GM12878 (cell line): ENCODE results near the gene ADARB1. TPM values are rescaled to one million over a fixed set of nuclear protein-coding genes. Genes with fewer than 3 reads are reported as not detected.

Experiments used
- ATAC-seq: fragments of 200-7000 bp; cut with Tn5 transposase; 3 replicates; pipeline ENCODE4 v1.9.1; 2020; ENCODE audit warnings: mild to moderate bottlenecking, moderate library complexity
- BruUV-seq: library from RNA; stranded (reverse); fragments of 400-500 nt; replicated peaks from 2 replicates; lab custom pipeline; 2021; lab: Mats Ljungman, UMichigan
- CTCF ChIA-PET: fragments of 300-600 bp; sonication (Branson Sonifier 250); formaldehyde crosslinking; extraction: SDS; loops from one replicate; lab custom pipeline; 2021; ENCODE audit warnings: inconsistent platforms; lab: Yijun Ruan, JAX
- POLR2A ChIA-PET: fragments of 350-600 bp; formaldehyde crosslinking; extraction: SDS; loops from one replicate; lab custom pipeline; 2021; ENCODE audit warnings: inconsistent platforms; lab: Charles Lee
- RAD21 ChIA-PET: fragments of 300-600 bp; sonication (Branson Sonifier 250); formaldehyde crosslinking; loops from one replicate; lab custom pipeline; 2023; ENCODE audit warnings: antibody characterized with exemption; ENCODE audit not compliant: unreplicated experiment; lab: Charles Lee
- SMC1A ChIA-PET: fragments of 300-600 bp; sonication (Branson Sonifier 250); formaldehyde crosslinking; loops from one replicate; lab custom pipeline; 2023; ENCODE audit not compliant: unreplicated experiment, uncharacterized antibody; lab: Charles Lee
- DNase-seq: peaks from one replicate; pipeline ENCODE4 v3.0.0-alpha.2; 2011; ENCODE audit warnings: low read depth, low spot score
- FAIRE-seq: peaks from 3 replicates; lab custom pipeline; 2011; peaks lifted over from hg19 to GRCh38; lab: Jason Lieb, UNC
- H2AFZ ChIP-seq: 2 replicates; pipeline ENCODE4 v1.6.0; 2011; ENCODE audit warnings: low read depth, low read length, control low read depth; ENCODE audit not compliant: control insufficient read depth
- H3K27ac ChIP-seq: 2 replicates; pipeline ENCODE4 v1.5.1; 2011; ENCODE audit warnings: control low read depth; ENCODE audit not compliant: control insufficient read depth, insufficient read depth
- H3K27me3 ChIP-seq, 2 experiments: replicated peaks in 1 of 2; 2 replicates each; pipeline versions ENCODE4 v1.6.0 to v1.6.1; 2011; ENCODE audit warnings: low read length in 1 of 2; ENCODE audit not compliant: control insufficient read depth in 2 of 2, insufficient read depth in 2 of 2
- H3K36me3 ChIP-seq, 2 experiments: 2 replicates each; pipeline ENCODE4 v1.5.1; 2011; ENCODE audit warnings: low read length in 1 of 2; ENCODE audit not compliant: control insufficient read depth in 2 of 2, insufficient read depth in 2 of 2
- H3K4me1 ChIP-seq: 2 replicates; pipeline ENCODE4 v1.6.1; 2011; ENCODE audit warnings: mild to moderate bottlenecking, low read length, moderate library complexity, mixed read lengths; ENCODE audit not compliant: control insufficient read depth, insufficient read depth
- H3K4me2 ChIP-seq: 2 replicates; pipeline ENCODE4 v1.6.0; 2011; ENCODE audit warnings: control low read depth; ENCODE audit not compliant: control insufficient read depth, insufficient read depth
- H3K4me3 ChIP-seq: fragments of 200-600 bp; sonication (generic); 2 replicates; pipeline ENCODE4 v1.5.1; 2016
- H3K79me2 ChIP-seq: 2 replicates; pipeline ENCODE4 v1.6.0; 2011; ENCODE audit warnings: low read length; ENCODE audit not compliant: control insufficient read depth, insufficient read depth
- H3K9ac ChIP-seq: 2 replicates; pipeline ENCODE4 v1.8.0; 2011; ENCODE audit warnings: low read length, control low read depth, mixed read lengths; ENCODE audit not compliant: control insufficient read depth, insufficient read depth
- H3K9me3 ChIP-seq: replicated peaks from 3 replicates; pipeline ENCODE4 v1.5.1; 2011; ENCODE audit warnings: mild to moderate bottlenecking, low read length; ENCODE audit not compliant: control insufficient read depth, insufficient read depth
- H4K20me1 ChIP-seq: 2 replicates; pipeline ENCODE4 v1.6.0; 2011; ENCODE audit not compliant: control insufficient read depth, insufficient read depth
- BRCA1 ChIP-seq: IDR thresholded peaks from 2 replicates; pipeline ENCODE4 v1.6.1; 2011; ENCODE audit warnings: low read depth, low read length, improper control_type of control experiment
- CEBPB ChIP-seq, 2 experiments: fragments of 150-350 bp in 1 of 2; IDR thresholded peaks; 2 replicates each; pipeline ENCODE4 v1.6.1; 2012 to 2014; ENCODE audit warnings: low read depth in 2 of 2, low read length in 2 of 2, borderline replicate concordance in 1 of 2, inconsistent platforms in 1 of 2
- EED ChIP-seq: sonication (generic); IDR thresholded peaks from 2 replicates; pipeline ENCODE4 v1.6.1; 2016; ENCODE audit warnings: antibody characterized with exemption, low read depth
- FOXK2 ChIP-seq: fragments of 450-650 bp; IDR thresholded peaks from 2 replicates; pipeline ENCODE4 v1.6.1; 2017; ENCODE audit warnings: mild to moderate bottlenecking, moderate library complexity
- HDAC2 ChIP-seq: fragments of 200-600 bp; sonication (generic); IDR thresholded peaks from 2 replicates; pipeline ENCODE4 v1.6.1; 2017
- HDGF ChIP-seq: fragments of 450-650 bp; IDR thresholded peaks from 2 replicates; pipeline ENCODE4 v1.6.1; 2016; ENCODE audit warnings: antibody characterized with exemption
- KDM1A ChIP-seq: fragments of 200-600 bp; sonication (generic); IDR thresholded peaks from 2 replicates; pipeline ENCODE4 v1.6.1; 2016; ENCODE audit warnings: borderline replicate concordance
- MEF2B ChIP-seq: fragments of 450-650 bp; IDR thresholded peaks from 2 replicates; pipeline ENCODE4 v1.6.1; 2018; ENCODE audit warnings: mild to moderate bottlenecking, moderate library complexity; ENCODE audit not compliant: partially characterized antibody, poor library complexity, severe bottlenecking
- NBN ChIP-seq: fragments of 450-650 bp; IDR thresholded peaks from 2 replicates; pipeline ENCODE4 v1.6.1; 2016
- NFYA ChIP-seq: IDR thresholded peaks from 2 replicates; pipeline ENCODE4 v1.6.1; 2011; ENCODE audit warnings: low read depth, mild to moderate bottlenecking, low read length, improper control_type of control experiment, borderline replicate concordance
- NRF1 ChIP-seq: conservative IDR thresholded peaks from 2 replicates; pipeline ENCODE4 v1.6.1; 2011; ENCODE audit warnings: mild to moderate bottlenecking, low read depth, low read length, improper control_type of control experiment
- POLR2AphosphoS5 ChIP-seq: IDR thresholded peaks from 2 replicates; pipeline ENCODE4 v1.6.1; 2011; ENCODE audit warnings: mild to moderate bottlenecking, low read length, inconsistent platforms
- RAD51 ChIP-seq: fragments of 450-650 bp; IDR thresholded peaks from 2 replicates; pipeline ENCODE4 v1.6.1; 2016; ENCODE audit warnings: moderate library complexity, mild to moderate bottlenecking, inconsistent platforms
- RUNX3 ChIP-seq: IDR thresholded peaks from 2 replicates; pipeline ENCODE4 v1.6.1; 2012; ENCODE audit warnings: low read length, inconsistent platforms
- SMC3 ChIP-seq: IDR thresholded peaks from 2 replicates; pipeline ENCODE4 v1.6.1; 2011; ENCODE audit warnings: low read length, improper control_type of control experiment, borderline replicate concordance
- SREBF1 ChIP-seq: IDR thresholded peaks from 2 replicates; pipeline ENCODE4 v1.6.1; 2012; ENCODE audit warnings: mild to moderate bottlenecking, low read length
- TARDBP ChIP-seq: IDR thresholded peaks from 2 replicates; pipeline ENCODE4 v1.6.1; 2016; ENCODE audit warnings: borderline replicate concordance
- YBX1 ChIP-seq: fragments of 450-650 bp; IDR thresholded peaks from 2 replicates; pipeline ENCODE4 v1.6.1; 2016; ENCODE audit warnings: antibody characterized with exemption
- ZNF384 ChIP-seq: IDR thresholded peaks from 2 replicates; pipeline ENCODE4 v1.6.1; 2012; ENCODE audit warnings: low read depth, mild to moderate bottlenecking, low read length, improper control_type of control experiment, borderline replicate concordance
- WGBS: methylation state at CpG from one replicate; pipeline ENCODE4 v1.1.6; 2016; ENCODE audit warnings: low lambda C conversion rate; ENCODE audit not compliant: insufficient replicate concordance, insufficient coverage; ENCODE audit errors: missing lambda C conversion rate; 5-methylcytosine and 5-hydroxymethylcytosine counted together
- in situ Hi-C: fragments of 300-500 bp; cut with MboI; formaldehyde crosslinking; loops from 9 replicates; pipeline ENCODE4 v1.14.3; 2018; ENCODE audit warnings: mixed read lengths
- intact Hi-C: fragments of 100-400 bp; cut with micrococcal nuclease; formaldehyde crosslinking; loops from one replicate; pipeline ENCODE4 v1.14.2; 2022; ENCODE audit not compliant: unreplicated experiment
- polyA plus RNA-seq, 11 experiments: library from polyadenylated mRNA; depleted of rRNA in 4 of 11; unstranded in 6 of 11; stranded (reverse) in 5 of 11; fragments of >200 nt; fragmentation: Nextera tagmentation in 4 of 11; fragmentation: Illumina TruSeq in 1 of 11; extraction: Ambion mirVana in 4 of 11; extraction: Trizol in 1 of 11; gene quantifications; 1 replicate in 1 of 11; 2 replicates in 10 of 11; pipeline versions ENCODE4 v1.2.1 to v1.2.3, GENCODE V29; 2011 to 2016; ENCODE audit warnings: inconsistent platforms in 2 of 11, missing spikeins in 2 of 11, low read depth in 1 of 11
- total RNA-seq, 4 experiments: library from RNA; depleted of rRNA in 3 of 4; stranded (reverse); fragments of >200 nt in 3 of 4; fragmentation: Illumina TruSeq in 1 of 4; extraction: Trizol in 1 of 4; gene quantifications; 2 replicates each; pipeline versions ENCODE4 v1.2.1 to v1.2.3, GENCODE V29; 2013 to 2021
- TF ChIP-seq, protein P1 (sequence below): fragments of 450-650 bp; conservative IDR thresholded peaks from 2 replicates; pipeline ENCODE4 v1.6.1; 2017; ENCODE audit warnings: mild to moderate bottlenecking, moderate library complexity

The ADARB1 gene
- total and polyA plus RNA-seq, 10 of the 15 experiments (the other 5 are each of a cell fraction or from before 2014, with no cell fraction given), result 5.7 to 61.7 (median 25.3) TPM

DNA sequence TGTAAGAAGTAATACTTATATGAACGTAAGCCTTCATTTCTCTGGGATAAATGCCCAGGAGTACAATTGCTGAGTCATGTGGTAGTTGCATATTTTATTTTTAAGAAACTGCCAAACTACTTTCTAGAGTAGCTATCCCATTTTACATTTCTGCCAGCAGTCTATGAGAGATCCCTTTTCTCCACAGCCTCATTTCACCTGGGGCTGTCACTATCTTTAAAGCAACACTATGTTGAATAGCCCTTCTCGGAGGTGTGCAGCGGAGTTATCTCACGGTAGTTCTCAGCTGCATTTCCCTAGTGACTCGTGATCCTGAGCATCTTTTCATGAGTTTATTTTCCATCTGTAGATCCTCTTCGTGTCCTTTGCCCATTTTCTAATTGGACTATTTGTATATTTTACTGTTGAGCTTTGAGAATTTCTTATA, 93.4 kb downstream of the ADARB1 start:
- in situ Hi-C loops, result no loop called here
- ChIA-PET CTCF (interaction anchor here (1.4 to 3.8 kb wide), 3 partner anchors 15 to 30 kb away, joined by 3 to 18 read pairs (median 14); no protein-coding TSS in a partner anchor), RAD21 (no interaction called here), POLR2A (interaction anchor here (0.6 kb wide), 1 partner anchor 113 kb away, joined by 3 read pairs; no protein-coding TSS in a partner anchor), SMC1A (interaction anchor here (0.9 to 1.4 kb wide), 4 partner anchors 14 to 31 kb away, joined by 3 to 5 read pairs (median 4); no protein-coding TSS in a partner anchor)
- intact Hi-C loops, result no loop called here
- H4K20me1 ChIP-seq, result no peaks in the 10 kb centered on the region
- H3K4me2 ChIP-seq, result no peak overlapping the region
- no peak overlapping the region for H3K4me3 ChIP-seq
- no peak for FAIRE-seq
- H3K36me3 ChIP-seq, result no peaks in the 10 kb centered on the region
- no TSS peak for BruUV-seq
- TF ChIP-seq TARDBP (no peak), NRF1 (no peak), HDGF (no peak), EED (no peak), BRCA1 (no peak), HDAC2 (no peak), RUNX3 (no peak), ZNF384 (no peak), NBN (no peak), RAD51 (no peak), SREBF1 (no peak), SMC3 (no peak), POLR2AphosphoS5 (no peak), NFYA (no peak), YBX1 (no peak), KDM1A (no peak), FOXK2 (no peak), CEBPB (IDR thresholded peaks at IDR 0.05; ENCODE audit: borderline replicate concordance in 1 of 2, low read depth in 2 of 2, low read length in 2 of 2) (no peak), MEF2B (no peak)
- TF ChIP-seq, protein P1, sequence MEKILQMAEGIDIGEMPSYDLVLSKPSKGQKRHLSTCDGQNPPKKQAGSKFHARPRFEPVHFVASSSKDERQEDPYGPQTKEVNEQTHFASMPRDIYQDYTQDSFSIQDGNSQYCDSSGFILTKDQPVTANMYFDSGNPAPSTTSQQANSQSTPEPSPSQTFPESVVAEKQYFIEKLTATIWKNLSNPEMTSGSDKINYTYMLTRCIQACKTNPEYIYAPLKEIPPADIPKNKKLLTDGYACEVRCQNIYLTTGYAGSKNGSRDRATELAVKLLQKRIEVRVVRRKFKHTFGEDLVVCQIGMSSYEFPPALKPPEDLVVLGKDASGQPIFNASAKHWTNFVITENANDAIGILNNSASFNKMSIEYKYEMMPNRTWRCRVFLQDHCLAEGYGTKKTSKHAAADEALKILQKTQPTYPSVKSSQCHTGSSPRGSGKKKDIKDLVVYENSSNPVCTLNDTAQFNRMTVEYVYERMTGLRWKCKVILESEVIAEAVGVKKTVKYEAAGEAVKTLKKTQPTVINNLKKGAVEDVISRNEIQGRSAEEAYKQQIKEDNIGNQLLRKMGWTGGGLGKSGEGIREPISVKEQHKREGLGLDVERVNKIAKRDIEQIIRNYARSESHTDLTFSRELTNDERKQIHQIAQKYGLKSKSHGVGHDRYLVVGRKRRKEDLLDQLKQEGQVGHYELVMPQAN, result no peak
- H3K27me3 ChIP-seq, result no peaks in the 10 kb centered on the region
- no peak overlapping the region for H3K27ac ChIP-seq
- DNase-seq, result no peak
- ATAC-seq, result no peak
- 33% methylated on average over 6 of the region's 6 CpGs for WGBS
- no peaks in the 10 kb centered on the region for H3K4me1 ChIP-seq
- H2AFZ ChIP-seq, result no peak overlapping the region
- no peaks in the 10 kb centered on the region for H3K79me2 ChIP-seq
- H3K9me3 ChIP-seq, result no peaks in the 10 kb centered on the region
- H3K9ac ChIP-seq, result no peak overlapping the region
